ENCODE measurements around the gene EN1. TPM values are rescaled to one million over a fixed set of nuclear protein-coding genes. Genes with fewer than 3 reads are reported as not detected.

The EN1 gene
- total and polyA plus RNA-seq, 2 donors (not counting 1 experiment from before 2014, with no cell fraction given), result not detected

GRCh38 chr2:118816669-118817068 is 30.8 kb downstream of the EN1 start:
- no peaks in the 10 kb centered on the region for H3K9me3 ChIP-seq (ENCODE audit: control insufficient read depth, insufficient read depth, low read depth, low read length)
- H3K79me2 ChIP-seq (ENCODE audit: control insufficient read depth, insufficient read depth, low read length), result no peaks in the 10 kb centered on the region
- no peak overlapping the region for H3K27ac ChIP-seq (ENCODE audit: insufficient read depth, low read length)
- H3K4me1 ChIP-seq (ENCODE audit: control insufficient read depth, extremely low read depth, insufficient read depth, low read length), result no peaks in the 10 kb centered on the region
- no peak overlapping the region for H3K4me3 ChIP-seq (replicated peaks in 1 of 4; ENCODE audit: control extremely low read depth in 1 of 4, insufficient read depth in 1 of 4, low read depth in 3 of 4, low read length in 4 of 4)
- no peaks in the 10 kb centered on the region for H3K36me3 ChIP-seq (ENCODE audit: control insufficient read depth, insufficient read depth, low read length)
- H4K20me1 ChIP-seq (ENCODE audit: control insufficient read depth, extremely low read depth, insufficient read depth, low read length), result no peaks in the 10 kb centered on the region
- no peak overlapping the region for H2AFZ ChIP-seq (ENCODE audit: low read length)
- no peak overlapping the region for H3K9ac ChIP-seq (ENCODE audit: insufficient read depth, low read length)
- no peaks in the 10 kb centered on the region for H3K27me3 ChIP-seq (ENCODE audit: control insufficient read depth, insufficient read depth, low read length)
- DNase-seq (ENCODE audit: low read depth in 2 of 2), result no peak
- TF ChIP-seq EZH2 (IDR thresholded peaks at IDR 0.05; ENCODE audit: low read length, missing control alignments) (no peak), CTCF (conservative IDR thresholded peaks at IDR 0.05 in 1 of 2, IDR thresholded peaks at IDR 0.05 in 1 of 2; ENCODE audit: low read depth in 1 of 2, low read length in 2 of 2) (no peak)
- H3K4me2 ChIP-seq (ENCODE audit: extremely low read depth, insufficient read depth, low read length), result no peak overlapping the region

GRCh38 chr2:118815731-118816130 is 31.7 kb downstream of the EN1 start:
- DNase-seq (ENCODE audit: low read depth in 2 of 2), result no peak
- H3K4me2 ChIP-seq (ENCODE audit: extremely low read depth, insufficient read depth, low read length), result no peak overlapping the region
- no peaks in the 10 kb centered on the region for H3K9me3 ChIP-seq (ENCODE audit: control insufficient read depth, insufficient read depth, low read depth, low read length)
- no peak overlapping the region for H3K27ac ChIP-seq (ENCODE audit: insufficient read depth, low read length)
- H3K9ac ChIP-seq (ENCODE audit: insufficient read depth, low read length), result no peak overlapping the region
- TF ChIP-seq EZH2 (IDR thresholded peaks at IDR 0.05; ENCODE audit: low read length, missing control alignments), result no peak
- no peak for TF ChIP-seq CTCF (conservative IDR thresholded peaks at IDR 0.05 in 1 of 2, IDR thresholded peaks at IDR 0.05 in 1 of 2; ENCODE audit: low read depth in 1 of 2, low read length in 2 of 2)
- H4K20me1 ChIP-seq (ENCODE audit: control insufficient read depth, extremely low read depth, insufficient read depth, low read length), result no peaks in the 10 kb centered on the region
- no peaks in the 10 kb centered on the region for H3K4me1 ChIP-seq (ENCODE audit: control insufficient read depth, extremely low read depth, insufficient read depth, low read length)
- H3K27me3 ChIP-seq (ENCODE audit: control insufficient read depth, insufficient read depth, low read length), result no peaks in the 10 kb centered on the region
- H3K36me3 ChIP-seq (ENCODE audit: control insufficient read depth, insufficient read depth, low read length), result no peaks in the 10 kb centered on the region
- H3K4me3 ChIP-seq (replicated peaks in 1 of 4; ENCODE audit: control extremely low read depth in 1 of 4, insufficient read depth in 1 of 4, low read depth in 3 of 4, low read length in 4 of 4), result no peak overlapping the region
- no peaks in the 10 kb centered on the region for H3K79me2 ChIP-seq (ENCODE audit: control insufficient read depth, insufficient read depth, low read length)
- H2AFZ ChIP-seq (ENCODE audit: low read length), result no peak overlapping the region

- TF ChIP-seq CTCF (conservative IDR thresholded peaks at IDR 0.05 in 1 of 2, IDR thresholded peaks at IDR 0.05 in 1 of 2; ENCODE audit: low read depth in 1 of 2, low read length in 2 of 2) (no peak), EZH2 (IDR thresholded peaks at IDR 0.05; ENCODE audit: low read length, missing control alignments) (no peak)
- no peak for DNase-seq (ENCODE audit: low read depth in 2 of 2)
- H3K4me2 ChIP-seq (ENCODE audit: extremely low read depth, insufficient read depth, low read length), result no peak overlapping the region
- H3K79me2 ChIP-seq (ENCODE audit: control insufficient read depth, insufficient read depth, low read length), result no peaks in the 10 kb centered on the region
- H3K4me1 ChIP-seq (ENCODE audit: control insufficient read depth, extremely low read depth, insufficient read depth, low read length), result no peaks in the 10 kb centered on the region
- H2AFZ ChIP-seq (ENCODE audit: low read length), result no peak overlapping the region
- no peaks in the 10 kb centered on the region for H3K36me3 ChIP-seq (ENCODE audit: control insufficient read depth, insufficient read depth, low read length)
- H3K9ac ChIP-seq (ENCODE audit: insufficient read depth, low read length), result no peak overlapping the region
- H3K27me3 ChIP-seq (ENCODE audit: control insufficient read depth, insufficient read depth, low read length), result no peaks in the 10 kb centered on the region
- no peak overlapping the region for H3K27ac ChIP-seq (ENCODE audit: insufficient read depth, low read length)
- no peak overlapping the region for H3K4me3 ChIP-seq (replicated peaks in 1 of 4; ENCODE audit: control extremely low read depth in 1 of 4, insufficient read depth in 1 of 4, low read depth in 3 of 4, low read length in 4 of 4)
- no peaks in the 10 kb centered on the region for H3K9me3 ChIP-seq (ENCODE audit: control insufficient read depth, insufficient read depth, low read depth, low read length)
- no peaks in the 10 kb centered on the region for H4K20me1 ChIP-seq (ENCODE audit: control insufficient read depth, extremely low read depth, insufficient read depth, low read length)
Measured at GRCh38 chr2:118815314-118815713, 32.1 kb downstream of the EN1 start.

Measured in fibroblast of lung (primary cell).